HG03039 (cell line): Measurements from ENCODE around the gene HECA.
A peak's percentile ranks its signal among the peaks of the same experiment; 100 is the strongest.
"Not testable (repeated sequence)": the region's sequence is repeated elsewhere in the genome, so short reads cannot be mapped to it uniquely, and the experiment has no call there.

Experiments
- ATAC-seq: cut with Tn5 transposase; IDR thresholded peaks from one replicate; pipeline ENCODE4 v1.9.1; 2021; ENCODE audit warnings: mild to moderate bottlenecking, moderate library complexity; ENCODE audit not compliant: unreplicated experiment

Gene HECA, protein sequence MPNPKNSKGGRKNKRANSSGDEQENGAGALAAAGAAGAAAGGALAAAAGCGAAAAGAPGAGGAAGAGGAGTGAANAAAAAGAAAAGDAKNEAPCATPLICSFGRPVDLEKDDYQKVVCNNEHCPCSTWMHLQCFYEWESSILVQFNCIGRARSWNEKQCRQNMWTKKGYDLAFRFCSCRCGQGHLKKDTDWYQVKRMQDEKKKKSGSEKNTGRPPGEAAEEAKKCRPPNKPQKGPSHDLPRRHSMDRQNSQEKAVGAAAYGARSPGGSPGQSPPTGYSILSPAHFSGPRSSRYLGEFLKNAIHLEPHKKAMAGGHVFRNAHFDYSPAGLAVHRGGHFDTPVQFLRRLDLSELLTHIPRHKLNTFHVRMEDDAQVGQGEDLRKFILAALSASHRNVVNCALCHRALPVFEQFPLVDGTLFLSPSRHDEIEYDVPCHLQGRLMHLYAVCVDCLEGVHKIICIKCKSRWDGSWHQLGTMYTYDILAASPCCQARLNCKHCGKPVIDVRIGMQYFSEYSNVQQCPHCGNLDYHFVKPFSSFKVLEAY

DNA sequence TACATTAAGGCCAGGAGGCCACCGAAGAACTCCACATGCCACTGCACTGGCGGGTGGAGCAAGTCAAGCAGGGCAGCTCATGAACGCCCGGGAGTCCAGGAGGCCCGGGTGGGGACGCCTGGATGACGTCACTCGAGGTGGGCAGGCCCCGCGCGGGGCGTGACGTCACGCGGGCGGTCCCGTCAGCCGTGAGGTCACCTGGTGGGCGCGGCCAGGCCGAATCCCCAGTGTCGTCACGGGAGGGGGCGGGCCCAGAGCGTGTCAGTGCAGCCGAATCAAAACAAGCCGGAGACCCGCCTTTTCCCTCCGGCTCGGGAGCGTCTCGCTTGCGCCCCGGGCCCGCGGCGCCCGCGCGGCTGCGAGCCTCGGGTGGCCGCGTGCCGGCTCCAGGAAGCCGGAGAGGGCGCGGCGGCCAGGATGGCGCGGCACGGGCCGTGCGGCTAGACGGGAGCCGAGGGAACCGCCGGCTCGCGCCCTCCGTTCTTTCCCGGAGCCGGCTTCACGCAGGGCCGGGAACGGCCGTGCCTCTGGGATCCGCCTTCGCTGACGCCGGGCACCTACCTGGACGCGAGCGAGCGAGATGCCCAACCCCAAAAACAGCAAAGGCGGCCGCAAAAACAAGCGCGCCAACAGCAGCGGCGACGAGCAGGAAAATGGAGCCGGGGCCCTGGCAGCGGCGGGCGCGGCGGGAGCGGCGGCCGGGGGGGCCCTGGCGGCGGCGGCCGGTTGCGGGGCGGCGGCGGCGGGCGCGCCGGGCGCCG, at the start of gene HECA:
TSS of gene HECA (plus strand) at position 264 of the 761 bp plus-strand sequence. CDS start at position 581, 317 bp downstream.
- peak; percentile 83 for ATAC-seq

DNA sequence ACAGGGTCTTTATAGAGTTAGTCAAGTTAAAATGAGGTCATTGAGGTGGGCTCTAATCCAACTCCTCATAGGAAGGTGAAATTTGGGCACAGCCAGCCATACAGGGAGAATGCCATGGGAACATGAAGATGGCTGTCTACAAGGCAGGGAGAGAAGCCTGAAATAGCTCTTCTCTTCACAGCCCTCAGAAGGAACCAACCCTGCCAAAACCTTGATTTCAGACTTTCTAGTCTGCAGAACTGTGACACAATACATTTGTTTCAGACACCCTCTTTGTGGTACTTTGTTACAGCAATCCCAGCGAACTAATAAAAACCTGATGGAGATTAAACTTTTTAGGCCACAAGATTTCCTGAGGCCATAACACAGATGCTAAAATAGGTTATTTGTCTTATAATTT, 43.1 kb upstream of the HECA start:
- no peak for ATAC-seq

DNA sequence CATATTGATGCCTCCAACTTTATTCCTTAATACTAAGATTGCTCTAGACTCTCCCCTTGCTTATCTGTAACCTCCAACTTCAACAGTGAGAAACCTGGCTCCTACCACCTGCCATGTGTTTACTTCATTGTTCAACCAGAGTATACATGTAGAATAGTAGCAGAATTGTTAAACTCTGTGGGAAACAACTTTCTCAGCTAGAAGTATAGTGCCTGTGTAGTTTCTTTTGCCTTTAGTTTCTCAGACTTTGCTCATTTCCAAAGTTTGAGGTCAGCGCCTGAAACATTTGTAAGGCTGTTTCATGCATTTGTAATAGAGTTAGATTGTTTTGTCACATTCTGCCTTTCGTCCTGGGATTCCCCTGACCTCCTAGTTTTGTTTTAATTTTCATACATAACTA, 34.9 kb upstream of the HECA start:
- peak; percentile 93 for ATAC-seq

DNA sequence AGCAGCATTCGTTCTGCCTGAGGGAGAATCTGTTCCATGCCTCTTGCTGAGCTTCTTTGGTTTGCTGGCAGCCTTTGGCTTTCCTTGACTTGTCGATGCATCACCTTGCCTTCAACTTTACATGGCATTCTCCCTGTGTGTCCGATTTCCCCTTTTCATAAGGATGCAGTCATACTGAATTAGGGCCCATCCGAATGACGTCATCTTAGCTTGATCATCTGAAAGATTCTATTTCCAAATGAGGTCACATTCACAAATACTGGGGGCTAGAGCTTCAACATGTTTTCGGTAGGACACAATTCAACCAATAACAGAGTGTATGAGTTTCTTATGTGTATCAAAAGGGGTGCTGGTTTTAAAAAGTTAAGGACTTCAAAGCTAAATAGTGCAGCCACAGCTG, 27.8 kb upstream of the HECA start:
- no peak for ATAC-seq

DNA sequence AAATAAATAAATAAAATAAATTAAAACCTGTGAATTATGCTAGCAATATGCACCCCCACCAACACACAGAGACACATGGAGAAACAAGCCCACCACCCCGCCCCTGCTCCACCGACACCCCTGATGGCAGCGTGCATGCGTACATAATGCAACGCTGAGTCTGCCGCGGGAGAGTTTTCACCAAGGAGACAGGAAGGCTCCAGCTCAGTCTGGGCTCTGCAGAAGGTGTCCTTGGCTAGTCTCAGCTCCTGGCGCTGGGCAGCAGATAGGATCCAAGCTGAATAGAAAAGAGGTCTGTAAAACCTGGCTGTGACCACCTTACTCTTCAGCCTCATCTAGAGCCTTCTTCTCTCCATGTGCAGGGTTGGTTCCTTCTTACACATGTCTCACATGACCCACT, 26.5 kb upstream of the HECA start:
- no peak for ATAC-seq

DNA sequence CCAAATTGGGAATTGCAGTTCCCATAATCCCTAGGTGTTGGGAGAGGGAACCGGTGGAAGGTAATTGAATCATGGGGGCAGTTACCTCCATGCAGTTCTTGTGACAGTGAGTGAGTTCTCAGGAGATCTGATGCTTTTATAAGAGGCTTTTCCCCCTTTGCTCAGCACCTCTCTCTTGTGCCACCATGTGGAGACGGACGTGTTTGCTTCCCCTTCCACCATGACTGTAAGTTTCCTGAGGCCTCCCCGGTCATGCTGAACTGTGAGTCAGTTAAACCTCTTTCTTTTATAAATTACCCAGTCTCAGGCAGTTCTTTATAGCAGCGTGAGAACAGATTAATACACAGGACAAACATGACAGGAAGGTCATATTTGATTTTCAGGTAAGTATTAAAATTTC, 25.3 kb upstream of the HECA start:
- no peak for ATAC-seq

DNA sequence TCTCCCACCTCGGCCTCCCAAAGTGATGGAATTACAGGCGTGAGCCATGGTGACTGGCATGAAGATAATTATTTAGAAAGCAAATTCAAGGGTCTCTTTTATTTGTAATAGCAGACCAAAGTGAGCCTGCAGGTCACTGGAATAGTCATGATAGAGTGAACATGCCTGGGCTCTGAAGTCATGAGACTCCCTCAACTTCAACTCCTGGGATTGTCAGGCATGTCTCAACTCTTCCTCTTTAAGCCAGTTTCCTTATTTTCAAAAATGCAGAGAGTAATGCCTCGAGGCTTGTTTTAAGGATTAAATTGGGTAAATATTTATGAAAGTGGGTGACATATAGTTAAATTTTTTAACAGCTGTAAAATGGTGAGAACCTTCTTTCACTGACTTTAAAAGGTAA, 22.7 kb upstream of the HECA start:
- ATAC-seq, result no peak

DNA sequence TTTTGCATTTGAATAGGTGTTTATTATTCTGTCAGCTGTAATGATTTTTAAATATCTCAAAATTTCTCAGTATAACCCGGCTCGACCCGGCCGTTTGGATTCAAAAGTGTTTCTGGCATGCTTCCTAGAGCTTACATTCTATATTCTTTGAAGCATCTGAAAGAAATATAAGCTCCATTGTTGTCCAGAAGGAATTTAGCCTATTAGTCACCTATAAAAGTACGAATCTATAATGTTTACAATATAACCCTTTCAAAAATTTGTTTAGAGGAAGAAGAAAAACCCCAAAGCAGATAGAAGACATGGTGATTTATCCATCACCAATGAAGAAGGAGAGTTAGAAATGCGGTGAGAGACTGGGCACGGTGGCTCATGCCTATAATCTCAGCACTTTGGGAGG, 22.3 kb upstream of the HECA start:
- no peak for ATAC-seq

DNA sequence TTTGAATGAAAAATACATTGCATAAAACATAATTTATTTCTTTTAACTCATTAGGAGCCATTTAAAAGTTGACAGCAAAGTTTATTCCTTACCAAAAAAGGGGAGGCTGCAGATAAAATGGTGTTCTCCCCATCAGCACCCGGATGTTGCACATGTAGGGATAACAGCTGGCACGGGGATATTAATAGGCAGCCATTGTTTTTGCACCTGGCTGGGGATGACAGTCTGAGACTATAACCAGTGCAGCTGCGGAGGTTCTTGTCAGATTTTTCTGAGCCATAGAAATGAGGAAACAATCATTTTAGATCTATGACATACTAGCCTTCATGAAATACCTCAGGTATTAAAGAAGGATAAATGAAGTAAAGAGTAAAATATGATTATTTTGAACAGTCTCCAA, 20.1 kb upstream of the HECA start:
- ATAC-seq, result no peak

DNA sequence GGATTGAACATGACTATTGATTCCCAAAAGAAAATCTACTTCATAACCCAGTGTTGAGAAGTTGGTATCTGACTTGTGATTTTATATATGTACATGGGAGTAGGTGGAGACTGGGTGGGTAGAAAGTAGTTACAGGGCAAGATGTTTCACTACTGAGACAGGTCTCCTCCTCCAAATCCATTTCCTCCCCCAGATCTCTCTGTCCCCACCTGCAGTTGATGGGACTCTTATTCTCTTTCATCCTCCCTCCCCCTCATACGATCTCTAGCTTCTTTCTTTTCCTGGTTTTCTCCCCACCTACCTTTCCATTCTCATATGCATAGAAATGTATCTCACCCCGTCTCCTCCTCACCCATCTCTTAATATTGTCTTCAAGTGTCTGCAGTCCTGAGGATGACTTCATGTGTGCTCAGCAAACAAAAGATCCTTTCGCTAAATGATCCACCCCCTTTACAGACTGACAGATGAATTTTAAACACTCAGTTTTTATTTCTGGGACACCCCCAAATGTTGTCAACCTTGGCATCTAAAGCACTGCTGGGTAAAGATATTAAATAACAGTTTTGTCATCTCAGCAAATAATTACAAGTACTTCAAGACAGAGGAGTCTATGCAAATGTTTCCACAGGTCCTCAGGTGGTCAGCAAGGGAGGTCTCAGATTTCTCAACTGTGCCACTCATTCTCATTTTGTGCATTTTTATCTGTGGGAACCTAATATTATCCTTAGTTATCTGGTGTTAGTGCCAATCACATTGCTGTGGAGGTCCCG, 18.7 kb upstream of the HECA start:
- ATAC-seq, result no peak

DNA sequence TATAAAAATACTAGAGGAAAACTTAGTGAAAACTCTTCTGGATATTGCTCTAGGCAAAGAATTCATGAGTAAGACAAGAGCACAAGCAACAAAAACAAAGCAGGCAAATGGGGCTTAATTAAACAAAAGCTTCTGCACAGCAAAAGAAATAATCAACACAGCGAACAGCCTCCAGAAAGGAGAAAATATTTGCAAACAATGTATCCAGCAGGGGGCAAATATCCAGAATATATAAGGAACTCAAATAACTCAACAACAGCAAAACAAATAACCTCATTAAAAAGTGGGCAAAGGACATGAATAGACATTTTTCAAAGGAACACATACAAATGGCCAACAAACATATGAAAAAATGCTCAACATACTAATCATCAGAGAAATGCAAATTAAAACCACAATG, 17.1 kb upstream of the HECA start:
- ATAC-seq, result no peak

DNA sequence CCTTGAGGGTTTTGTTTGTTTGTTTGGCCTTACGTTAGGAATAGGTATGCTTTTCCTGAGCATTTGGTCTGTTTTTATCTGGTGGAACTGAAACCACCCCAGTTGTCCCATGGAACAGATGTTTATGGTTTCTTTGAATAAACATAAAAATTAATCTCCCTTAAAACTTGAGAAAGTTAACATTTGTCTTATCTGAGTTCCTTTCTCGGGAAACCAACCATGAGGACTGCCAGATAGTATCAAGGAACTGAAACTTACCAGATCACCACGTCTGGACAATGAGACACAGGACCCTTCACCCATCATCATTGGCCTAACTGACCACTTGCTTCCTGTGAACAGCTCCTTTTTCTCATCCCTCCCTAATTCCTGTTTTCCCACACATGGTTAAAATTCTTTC, 15.3 kb upstream of the HECA start:
- no peak for ATAC-seq

DNA sequence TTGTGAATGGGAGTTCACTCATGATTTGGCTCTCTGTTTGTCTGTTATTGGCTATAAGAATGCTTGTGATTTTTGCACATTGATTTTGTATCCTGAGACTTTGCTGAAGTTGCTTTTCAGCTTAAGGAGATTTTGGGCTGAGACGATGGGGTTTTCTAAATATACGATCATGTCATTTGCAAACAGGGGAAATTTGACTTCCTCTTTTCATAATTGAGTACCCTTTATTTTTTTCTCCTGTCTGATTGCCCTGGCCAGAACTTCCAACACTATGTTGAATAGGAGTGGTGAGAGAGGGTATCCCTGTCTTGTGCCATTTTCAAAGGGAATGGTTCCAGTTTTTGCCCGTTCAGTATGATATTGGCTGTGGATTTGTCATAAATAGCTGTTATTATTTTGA, 12.1 kb upstream of the HECA start:
- ATAC-seq, result not testable (repeated sequence)

DNA sequence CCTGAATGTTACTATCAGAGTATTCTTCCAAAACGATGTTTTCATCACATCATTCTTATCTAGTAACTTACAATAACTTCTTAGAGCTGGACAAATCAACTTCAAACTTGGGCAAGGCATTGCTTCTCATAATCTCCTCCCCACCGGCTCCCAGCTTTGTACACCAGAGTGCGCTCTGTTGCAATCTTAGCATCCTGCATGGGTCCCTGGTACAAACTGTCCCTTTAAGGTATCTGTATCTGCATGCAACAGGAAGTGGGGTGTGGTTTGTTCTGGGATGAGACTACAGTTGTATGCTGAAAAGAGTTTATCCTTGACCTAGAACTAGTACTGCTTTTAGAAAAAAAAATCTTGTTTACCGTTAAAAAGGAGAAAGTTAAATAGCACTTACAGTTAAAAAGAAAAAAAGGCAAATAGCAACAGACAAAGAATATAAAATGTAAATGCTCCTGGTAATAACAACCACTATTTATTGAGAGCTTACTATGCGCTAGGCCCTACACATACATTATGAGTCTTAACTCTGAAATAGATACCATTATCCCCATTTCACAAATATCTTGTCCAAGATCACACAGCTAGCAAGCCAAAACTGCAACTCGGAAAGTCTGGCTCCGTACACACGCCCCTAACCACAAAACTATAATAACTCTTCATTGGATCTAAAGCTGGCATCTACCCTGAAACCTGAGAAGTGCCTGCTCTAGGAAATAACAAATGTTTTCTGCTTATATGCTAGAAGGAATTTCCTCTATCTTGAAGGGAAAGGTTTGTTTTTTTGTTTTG, 9.8 kb upstream of the HECA start:
- peak; percentile 100 for ATAC-seq

DNA sequence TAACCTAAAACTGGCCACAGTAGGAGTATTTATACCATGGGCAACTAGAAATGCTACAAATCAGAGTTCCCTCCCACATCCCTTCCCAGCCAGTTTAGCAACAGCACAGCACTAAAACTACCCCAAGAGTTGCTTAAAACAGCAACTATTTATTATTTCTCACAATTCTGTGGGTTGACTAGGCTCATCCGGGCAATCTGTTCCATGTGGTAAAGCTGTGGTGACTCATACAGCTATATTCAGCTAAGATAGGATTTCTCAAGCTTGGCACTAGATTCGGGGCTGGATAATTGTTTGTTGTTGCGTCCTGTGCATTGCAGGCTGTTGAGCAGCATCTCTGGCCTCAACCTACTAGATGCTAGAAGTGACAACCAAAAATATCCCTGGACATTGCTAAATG, 8.6 kb upstream of the HECA start:
- no peak for ATAC-seq

DNA sequence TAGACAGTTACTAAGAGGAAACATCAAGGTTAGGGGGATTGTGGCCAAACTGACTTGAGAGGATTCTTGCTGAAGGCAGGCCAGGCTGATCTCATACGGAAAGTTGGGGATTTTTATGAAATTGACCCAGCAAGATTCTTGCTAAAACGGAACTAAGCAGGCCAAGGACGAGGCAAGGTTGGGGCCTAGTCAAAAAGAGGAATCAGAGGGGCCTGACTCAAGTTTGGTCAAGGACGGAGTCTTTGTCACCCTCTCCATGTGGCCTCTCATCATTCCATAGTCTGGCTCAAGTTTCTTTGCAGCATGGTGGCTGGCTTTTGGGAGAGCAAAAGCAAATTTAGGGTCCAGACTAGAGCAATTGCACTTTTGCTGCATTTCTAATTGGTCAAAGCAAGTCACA, 7.9 kb upstream of the HECA start:
- no peak for ATAC-seq

DNA sequence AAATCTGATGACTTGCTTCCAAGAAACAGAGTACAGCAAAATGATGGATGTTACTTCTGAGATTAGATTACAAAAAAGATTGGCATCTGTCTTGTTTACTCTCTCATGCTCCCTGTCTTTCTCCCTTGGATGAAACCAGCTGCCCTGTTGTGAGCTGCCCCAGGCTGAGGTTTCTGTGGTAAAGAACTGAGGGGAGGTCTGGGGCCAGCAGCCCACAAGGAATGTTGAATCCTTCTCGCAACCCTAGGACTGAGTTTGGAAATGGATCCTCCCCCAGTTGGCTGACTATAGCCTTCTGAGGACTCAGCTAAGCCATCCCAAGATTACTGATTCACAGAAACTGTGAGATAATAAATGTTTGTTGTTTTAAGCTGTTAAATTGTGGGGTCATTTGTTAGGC, 5.6 kb upstream of the HECA start:
- no peak for ATAC-seq

DNA sequence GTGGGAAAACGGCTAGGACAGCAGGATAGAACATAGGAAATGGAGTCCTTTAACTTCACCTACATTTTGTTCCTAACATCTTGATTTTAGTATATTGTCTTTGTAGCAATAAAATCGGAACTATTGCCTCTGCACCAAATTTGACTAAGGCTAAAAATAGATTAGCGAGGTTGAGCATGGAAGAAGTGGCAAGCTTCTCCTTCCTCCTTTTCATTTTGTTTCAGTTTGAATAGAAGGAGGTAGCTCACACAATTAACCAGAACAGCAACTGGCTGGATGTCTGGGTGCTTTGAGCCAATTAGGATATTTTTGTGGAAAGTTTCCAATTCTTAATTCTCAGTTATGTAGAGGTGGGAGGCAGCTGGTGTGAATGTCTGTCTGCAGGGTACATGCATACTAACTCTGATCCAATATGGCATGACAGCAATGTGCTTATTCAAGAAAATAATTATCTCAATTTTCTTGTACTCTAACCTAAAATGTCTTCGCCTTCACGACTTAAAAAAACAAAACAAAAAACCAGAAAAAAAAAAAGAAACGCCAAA, 3.1 kb upstream of the HECA start:
- ATAC-seq, result no peak

DNA sequence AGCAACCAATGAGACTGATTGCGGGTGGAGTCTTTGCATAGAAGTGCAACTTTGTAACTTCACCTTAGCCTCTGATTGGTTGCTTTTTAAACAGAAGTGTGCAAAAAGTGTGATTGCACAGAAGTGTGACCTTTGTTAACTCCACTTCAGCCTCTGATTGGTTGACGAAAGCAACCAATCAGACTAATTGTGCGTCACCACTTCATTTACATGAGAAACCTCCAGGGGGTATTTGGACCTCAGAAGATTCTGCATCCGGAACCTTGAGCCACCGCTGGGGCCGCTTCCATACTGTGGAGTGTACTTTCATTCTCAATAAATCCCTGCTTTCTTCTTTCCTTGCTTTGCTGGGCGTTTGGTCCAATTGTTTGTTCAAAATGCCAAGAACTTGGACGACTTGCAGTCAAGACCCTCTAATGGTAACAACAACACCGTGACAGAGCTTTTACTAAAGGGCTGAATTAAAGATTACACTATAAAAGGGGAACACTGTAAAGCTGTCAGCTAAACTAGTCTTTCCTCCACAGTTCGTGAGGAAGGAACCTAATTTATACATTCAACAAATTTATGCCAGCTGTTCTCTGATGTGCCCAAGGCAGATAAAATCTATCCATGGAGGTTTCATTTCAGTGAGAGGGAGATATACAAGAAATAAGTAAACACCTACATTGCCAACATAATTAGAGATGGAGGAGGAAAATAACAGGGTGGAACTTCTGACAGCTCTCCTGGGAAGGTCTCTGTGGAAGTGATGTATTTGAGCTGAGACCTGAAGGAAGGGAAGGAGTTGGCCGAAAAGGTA, 1.4 kb upstream of the HECA start:
- ATAC-seq, result no peak

DNA sequence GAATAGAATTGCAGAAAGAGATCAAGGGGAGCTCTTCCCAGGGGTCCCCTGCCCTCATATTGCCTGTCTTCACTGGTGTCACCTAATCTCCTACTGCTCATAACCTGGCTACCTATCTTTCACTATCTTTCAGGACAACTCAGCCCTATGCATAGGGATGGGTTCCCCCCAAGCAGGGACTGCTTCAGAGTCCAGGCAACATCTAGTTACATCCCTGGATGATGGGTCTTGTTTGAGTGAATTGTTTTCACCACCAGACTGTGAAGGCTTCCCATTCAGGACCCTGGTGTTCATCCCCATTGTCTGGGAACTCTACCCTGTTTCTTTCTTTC, 850 bp upstream of the HECA start:
- ATAC-seq, result no peak
